Thyroid gland (tissue), 4 donors: Measurements from ENCODE around the gene LOC101059915.

Experiments used
- POLR2A ChIP-seq, 2 donors: fragments of 450-650 bp; IDR thresholded peaks; one replicate each; pipeline ENCODE4 v1.6.1; 2017; ENCODE audit warnings: antibody characterized with exemption in 2 of 2, mild to moderate bottlenecking in 2 of 2, moderate library complexity in 1 of 2
- TF ChIP-seq, protein P1 (sequence below), 6 experiments: fragments of 200-600 bp in 3 of 6; fragments of 450-650 bp in 3 of 6; sonication (generic) in 3 of 6; IDR thresholded peaks; one replicate each; pipeline ENCODE4 v1.5.1; 2016 to 2019; ENCODE audit warnings: antibody characterized with exemption in 6 of 6, mild to moderate bottlenecking in 2 of 6, inconsistent platforms in 1 of 6, moderate library complexity in 1 of 6

DNA sequence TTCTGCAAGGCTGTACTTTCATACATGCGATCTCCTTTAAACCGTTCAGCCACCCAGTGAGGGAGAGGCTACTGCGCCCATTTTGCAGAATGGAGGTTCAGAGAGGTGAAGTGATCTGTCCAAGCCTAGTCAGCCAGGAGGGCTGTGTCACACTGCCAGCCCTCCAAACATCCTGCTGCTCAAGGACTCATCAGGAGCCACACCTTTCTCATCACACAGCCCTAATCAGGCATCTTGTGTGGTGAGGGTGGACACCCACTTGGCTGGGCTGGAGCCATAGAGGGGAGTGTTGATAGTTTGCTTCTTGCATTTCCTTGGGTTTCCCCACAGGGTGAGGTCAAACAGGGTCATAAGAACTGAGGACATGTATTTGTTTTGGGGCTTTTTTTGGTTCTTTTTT, 43.6 kb upstream of the LOC101059915 start:
- TF ChIP-seq, protein P1, sequence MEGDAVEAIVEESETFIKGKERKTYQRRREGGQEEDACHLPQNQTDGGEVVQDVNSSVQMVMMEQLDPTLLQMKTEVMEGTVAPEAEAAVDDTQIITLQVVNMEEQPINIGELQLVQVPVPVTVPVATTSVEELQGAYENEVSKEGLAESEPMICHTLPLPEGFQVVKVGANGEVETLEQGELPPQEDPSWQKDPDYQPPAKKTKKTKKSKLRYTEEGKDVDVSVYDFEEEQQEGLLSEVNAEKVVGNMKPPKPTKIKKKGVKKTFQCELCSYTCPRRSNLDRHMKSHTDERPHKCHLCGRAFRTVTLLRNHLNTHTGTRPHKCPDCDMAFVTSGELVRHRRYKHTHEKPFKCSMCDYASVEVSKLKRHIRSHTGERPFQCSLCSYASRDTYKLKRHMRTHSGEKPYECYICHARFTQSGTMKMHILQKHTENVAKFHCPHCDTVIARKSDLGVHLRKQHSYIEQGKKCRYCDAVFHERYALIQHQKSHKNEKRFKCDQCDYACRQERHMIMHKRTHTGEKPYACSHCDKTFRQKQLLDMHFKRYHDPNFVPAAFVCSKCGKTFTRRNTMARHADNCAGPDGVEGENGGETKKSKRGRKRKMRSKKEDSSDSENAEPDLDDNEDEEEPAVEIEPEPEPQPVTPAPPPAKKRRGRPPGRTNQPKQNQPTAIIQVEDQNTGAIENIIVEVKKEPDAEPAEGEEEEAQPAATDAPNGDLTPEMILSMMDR (IDR thresholded peaks at IDR 0.05), result no peak
- no peak for TF ChIP-seq POLR2A (IDR thresholded peaks at IDR 0.05)
